HG02884 (cell line): ENCODE data around the gene DNMT3A.

Experiments used
- ATAC-seq: cut with Tn5 transposase; IDR thresholded peaks from one replicate; pipeline ENCODE4 v1.9.1; 2021; ENCODE audit warnings: mild to moderate bottlenecking, moderate library complexity; ENCODE audit not compliant: unreplicated experiment

DNMT3A gene

GRCh38 chr2:25328152-25329085 lies 13.3 kb downstream of the DNMT3A start:
- no peak for ATAC-seq

GRCh38 chr2:25326326-25327013 lies 15.3 kb downstream of the DNMT3A start:
- ATAC-seq = no peak

GRCh38 chr2:25324905-25325592 lies 16.7 kb downstream of the DNMT3A start:
- no peak for ATAC-seq

GRCh38 chr2:25324251-25324650 lies 17.5 kb downstream of the DNMT3A start:
- no peak for ATAC-seq

- no peak for ATAC-seq
Measured at GRCh38 chr2:25323610-25324189, 18.0 kb downstream of the DNMT3A start.

GRCh38 chr2:25323042-25323514 lies 18.6 kb downstream of the DNMT3A start:
- ATAC-seq = no peak

- ATAC-seq = no peak
Measured at GRCh38 chr2:25322312-25322711, 19.4 kb downstream of the DNMT3A start.

GRCh38 chr2:25320077-25320476 lies 21.6 kb downstream of the DNMT3A start:
- ATAC-seq = no peak

- no peak for ATAC-seq
Measured at GRCh38 chr2:25316101-25316500, 25.6 kb downstream of the DNMT3A start.

GRCh38 chr2:25315316-25315680 lies 26.4 kb downstream of the DNMT3A start:
- ATAC-seq = no peak

- ATAC-seq = peak; percentile 74
Measured at GRCh38 chr2:25314514-25315315, 27.0 kb downstream of the DNMT3A start.

- ATAC-seq = no peak
Measured at GRCh38 chr2:25313711-25314513, 27.8 kb downstream of the DNMT3A start.

- ATAC-seq = no peak
Measured at GRCh38 chr2:25312958-25313710, 28.6 kb downstream of the DNMT3A start.

GRCh38 chr2:25311865-25312575 lies 29.7 kb downstream of the DNMT3A start:
- no peak for ATAC-seq

- no peak for ATAC-seq
Measured at GRCh38 chr2:25310965-25311864, 30.5 kb downstream of the DNMT3A start.

GRCh38 chr2:25310709-25310964 lies 31.1 kb downstream of the DNMT3A start:
- no peak for ATAC-seq

GRCh38 chr2:25309402-25309801 lies 32.3 kb downstream of the DNMT3A start:
- no peak for ATAC-seq
